ENCODE results near the gene ADAM10. TPM values are rescaled to one million over a fixed set of nuclear protein-coding genes. Genes with fewer than 3 reads are reported as not detected.

ADAM10 gene
- total RNA-seq, 1 experiment from 2014 or later, result 239 TPM

DNA sequence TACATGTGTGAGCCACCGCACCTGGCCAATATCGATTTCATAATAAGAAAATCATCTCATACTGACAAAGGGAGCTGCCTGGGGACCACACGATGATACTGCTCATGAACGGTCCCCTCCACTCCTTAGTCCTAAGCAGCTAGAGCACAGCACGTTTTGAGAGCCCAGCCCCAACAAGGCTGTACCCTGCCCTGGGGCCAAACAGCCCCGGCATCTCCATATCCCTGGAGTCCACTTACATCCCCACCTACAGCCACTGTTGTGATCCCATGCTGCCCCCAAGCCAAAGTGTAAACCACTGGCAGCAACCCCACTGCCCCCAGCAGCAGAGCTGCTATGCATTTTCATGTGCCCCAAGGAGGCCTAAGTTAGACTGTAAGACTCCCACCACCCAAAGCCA, 52.8 kb downstream of the ADAM10 start:
- BruUV-seq (replicated peaks), result no TSS peak
- no peak for DNase-seq
- Histone ChIP-seq H3K4me1 (replicated peaks; ENCODE audit: insufficient read depth) (no peaks in the 10 kb centered on the region), H3K27ac (no peak overlapping the region), H3K4me2 (no peak overlapping the region), H3K9me3 (ENCODE audit: insufficient read depth, low read depth) (peaks cover 10% of the 10 kb centered on the region; the same call in 1 of the 2 replicates), H3K27me3 (ENCODE audit: insufficient read depth, low read depth) (no peaks in the 10 kb centered on the region), H3K4me3 (no peak overlapping the region), H3K36me3 (ENCODE audit: low read depth) (peaks cover 11% of the 10 kb centered on the region), H2AFZ (no peak overlapping the region), H3K9me2 (ENCODE audit: insufficient read depth) (no peaks in the 10 kb centered on the region), H4K20me1 (ENCODE audit: insufficient read depth) (no peaks in the 10 kb centered on the region; the same call in 1 of the 2 replicates), H3F3A (ENCODE audit: insufficient read depth, low read depth) (0 out of 2 replicates have a peak, but pooled peaks cover 11% of the 10 kb centered on the region), H3K79me2 (ENCODE audit: low read depth) (peaks cover 89% of the 10 kb centered on the region)
- intact Hi-C loops (cut with micrococcal nuclease; ENCODE audit: unreplicated experiment), result no loop called here
- TF ChIP-seq EZH2 (IDR thresholded peaks at IDR 0.05; ENCODE audit: low read depth) (no peak), CTCF (conservative IDR thresholded peaks at IDR 0.05) (no peak)
- CTCF ChIA-PET, result no interaction called here
- POLR2A ChIA-PET (ENCODE audit: unreplicated experiment), result interaction anchor here (0.6 kb wide), 1 partner anchor 74 kb away, joined by 5 read pairs; the partner anchor contains the start of gene MINDY2

- Histone ChIP-seq H4K20me1 (ENCODE audit: insufficient read depth) (no peaks in the 10 kb centered on the region; the same call in 1 of the 2 replicates), H3K9me3 (ENCODE audit: insufficient read depth, low read depth) (peaks cover 8% of the 10 kb centered on the region; the same call in 1 of the 2 replicates), H2AFZ (no peak overlapping the region), H3K27ac (no peak overlapping the region), H3F3A (ENCODE audit: insufficient read depth, low read depth) (0 out of 2 replicates have a peak, but pooled peaks cover 11% of the 10 kb centered on the region), H3K79me2 (ENCODE audit: low read depth) (peaks cover 84% of the 10 kb centered on the region), H3K4me3 (no peak overlapping the region), H3K9me2 (ENCODE audit: insufficient read depth) (no peaks in the 10 kb centered on the region), H3K27me3 (ENCODE audit: insufficient read depth, low read depth) (no peaks in the 10 kb centered on the region), H3K4me1 (replicated peaks; ENCODE audit: insufficient read depth) (no peaks in the 10 kb centered on the region), H3K4me2 (no peak overlapping the region), H3K36me3 (ENCODE audit: low read depth) (peaks cover 3% of the 10 kb centered on the region; the same call in 1 of the 2 replicates)
- intact Hi-C loops (cut with micrococcal nuclease; ENCODE audit: unreplicated experiment), result no loop called here
- ChIA-PET POLR2A (ENCODE audit: unreplicated experiment) (no interaction called here), CTCF (no interaction called here)
- no TSS peak for BruUV-seq (replicated peaks)
- DNase-seq, result no peak
- TF ChIP-seq EZH2 (IDR thresholded peaks at IDR 0.05; ENCODE audit: low read depth), result no peak
- no peak for TF ChIP-seq CTCF (conservative IDR thresholded peaks at IDR 0.05)
Measured at GRCh38 chr15:58694641-58695398, 54.7 kb downstream of the ADAM10 start.

DNA sequence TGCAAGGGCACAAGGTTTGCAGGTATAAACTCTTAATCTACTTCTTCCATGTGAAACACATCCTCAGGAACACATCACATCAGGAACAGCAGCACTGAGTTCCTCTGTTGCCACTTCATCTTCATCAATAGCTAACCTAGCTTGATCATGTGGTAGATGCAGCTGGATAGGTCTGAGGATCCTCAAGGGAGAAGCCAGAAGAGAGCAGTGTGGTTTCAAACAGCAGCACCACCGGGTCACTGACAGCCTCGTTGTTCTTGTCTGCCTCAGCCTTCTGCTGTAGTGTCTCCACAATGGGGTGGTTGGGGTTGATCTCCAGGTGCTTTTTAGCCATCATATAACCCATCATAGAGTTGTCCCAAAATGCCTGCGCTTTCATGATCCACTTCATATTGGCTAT, 58.8 kb downstream of the ADAM10 start:
- H3K9me2 ChIP-seq (ENCODE audit: insufficient read depth), result no peaks in the 10 kb centered on the region
- H2AFZ ChIP-seq, result no peak overlapping the region
- H3K27ac ChIP-seq, result no peak overlapping the region
- H3K9me3 ChIP-seq (ENCODE audit: insufficient read depth, low read depth), result no peaks in the 10 kb centered on the region
- TF ChIP-seq EZH2 (IDR thresholded peaks at IDR 0.05; ENCODE audit: low read depth), result no peak
- TF ChIP-seq CTCF (conservative IDR thresholded peaks at IDR 0.05), result no peak
- no peak overlapping the region for H3K4me3 ChIP-seq
- POLR2A ChIA-PET (ENCODE audit: unreplicated experiment), result no interaction called here
- CTCF ChIA-PET, result no interaction called here
- no peak for DNase-seq
- H3K4me1 ChIP-seq (replicated peaks; ENCODE audit: insufficient read depth), result no peaks in the 10 kb centered on the region
- peaks cover 77% of the 10 kb centered on the region for H3K79me2 ChIP-seq (ENCODE audit: low read depth)
- no peaks in the 10 kb centered on the region for H3K27me3 ChIP-seq (ENCODE audit: insufficient read depth, low read depth)
- 0 out of 2 replicates have a peak, but pooled peaks cover 3% of the 10 kb centered on the region for H3K36me3 ChIP-seq (ENCODE audit: low read depth)
- no peaks in the 10 kb centered on the region; the same call in none of the 2 replicates for H4K20me1 ChIP-seq (ENCODE audit: insufficient read depth)
- H3F3A ChIP-seq (ENCODE audit: insufficient read depth, low read depth), result 0 out of 2 replicates have a peak, but pooled peaks cover 6% of the 10 kb centered on the region
- no TSS peak for BruUV-seq (replicated peaks)
- H3K4me2 ChIP-seq, result no peak overlapping the region
- intact Hi-C loops (cut with micrococcal nuclease; ENCODE audit: unreplicated experiment), result no loop called here

Measured in PC-9 (cell line).